Measurements from ENCODE around the gene DSCAML1. TPM values are rescaled to one million over a fixed set of nuclear protein-coding genes. Genes with fewer than 3 reads are reported as not detected.

Gene DSCAML1
- total RNA-seq, 1 experiment from 2014 or later, result not detected

- Histone ChIP-seq H3K9me2 (replicated peaks; ENCODE audit: low read length) (no peaks in the 10 kb centered on the region), H3K27ac (ENCODE audit: low read length) (no peak overlapping the region), H4K20me1 (ENCODE audit: low read length) (no peaks in the 10 kb centered on the region), H3K9me3 (ENCODE audit: low read length) (no peaks in the 10 kb centered on the region), H3K4me1 (ENCODE audit: insufficient read depth, low read length) (peaks cover 4% of the 10 kb centered on the region), H3K79me2 (ENCODE audit: low read length) (no peaks in the 10 kb centered on the region), H2AFZ (ENCODE audit: low read length) (no peak overlapping the region), H3K27me3 (ENCODE audit: low read length) (no peaks in the 10 kb centered on the region), H3K4me3 (ENCODE audit: low read length) (no peak overlapping the region), H3K4me2 (ENCODE audit: low read length) (no peak overlapping the region), H3F3A (ENCODE audit: low read length, unreplicated experiment) (no peaks in the 10 kb centered on the region), H3K36me3 (ENCODE audit: low read depth, low read length) (peaks cover 50% of the 10 kb centered on the region), H3K9ac (ENCODE audit: low read length) (no peak overlapping the region)
- TF ChIP-seq CTCF (conservative IDR thresholded peaks at IDR 0.05; ENCODE audit: low read depth, low read length), result no peak
- no peak for TF ChIP-seq EZH2phosphoT487 (IDR thresholded peaks at IDR 0.05; ENCODE audit: borderline replicate concordance, low read length)
- no peak for TF ChIP-seq EZH2 (IDR thresholded peaks at IDR 0.05; ENCODE audit: low read length, unreplicated experiment)
- intact Hi-C loops (cut with micrococcal nuclease), result no loop called here
- POLR2A ChIA-PET (ENCODE audit: unreplicated experiment), result no interaction called here
- DNase-seq (no peak), ATAC-seq (no peak)
- CTCF ChIA-PET, result no interaction called here
- no TSS peak for BruUV-seq (replicated peaks)
Observed at GRCh38 chr11:117394221-117394925, 402.6 kb downstream of the DSCAML1 start.

- POLR2A ChIA-PET (ENCODE audit: unreplicated experiment), result no interaction called here
- no peaks in the 10 kb centered on the region for H3K9me2 ChIP-seq (replicated peaks; ENCODE audit: low read length)
- H3K79me2 ChIP-seq (ENCODE audit: low read length), result no peaks in the 10 kb centered on the region
- TF ChIP-seq CTCF (conservative IDR thresholded peaks at IDR 0.05; ENCODE audit: low read depth, low read length) (no peak), EZH2phosphoT487 (IDR thresholded peaks at IDR 0.05; ENCODE audit: borderline replicate concordance, low read length) (no peak), EZH2 (IDR thresholded peaks at IDR 0.05; ENCODE audit: low read length, unreplicated experiment) (no peak)
- H3K27me3 ChIP-seq (ENCODE audit: low read length), result no peaks in the 10 kb centered on the region
- H3F3A ChIP-seq (ENCODE audit: low read length, unreplicated experiment), result no peaks in the 10 kb centered on the region
- intact Hi-C loops (cut with micrococcal nuclease), result no loop called here
- H3K36me3 ChIP-seq (ENCODE audit: low read depth, low read length), result peaks cover 40% of the 10 kb centered on the region
- no TSS peak for BruUV-seq (replicated peaks)
- H3K4me2 ChIP-seq (ENCODE audit: low read length), result no peak overlapping the region
- no peak overlapping the region for H2AFZ ChIP-seq (ENCODE audit: low read length)
- no peak overlapping the region for H3K9ac ChIP-seq (ENCODE audit: low read length)
- CTCF ChIA-PET, result no interaction called here
- H3K9me3 ChIP-seq (ENCODE audit: low read length), result no peaks in the 10 kb centered on the region
- H4K20me1 ChIP-seq (ENCODE audit: low read length), result no peaks in the 10 kb centered on the region
- DNase-seq, result no peak
- peaks cover 8% of the 10 kb centered on the region for H3K4me1 ChIP-seq (ENCODE audit: insufficient read depth, low read length)
- H3K27ac ChIP-seq (ENCODE audit: low read length), result no peak overlapping the region
- no peak for ATAC-seq
- H3K4me3 ChIP-seq (ENCODE audit: low read length), result no peak overlapping the region
Observed at GRCh38 chr11:117392979-117393378, 404.0 kb downstream of the DSCAML1 start.

GRCh38 chr11:117392001-117392690, 404.9 kb downstream of the DSCAML1 start:
- H3K4me3 ChIP-seq (ENCODE audit: low read length), result no peak overlapping the region
- DNase-seq, result no peak
- TF ChIP-seq CTCF (conservative IDR thresholded peaks at IDR 0.05; ENCODE audit: low read depth, low read length) (no peak), EZH2 (IDR thresholded peaks at IDR 0.05; ENCODE audit: low read length, unreplicated experiment) (no peak), EZH2phosphoT487 (IDR thresholded peaks at IDR 0.05; ENCODE audit: borderline replicate concordance, low read length) (no peak)
- no peak overlapping the region for H2AFZ ChIP-seq (ENCODE audit: low read length)
- peaks cover 32% of the 10 kb centered on the region for H3K36me3 ChIP-seq (ENCODE audit: low read depth, low read length)
- H4K20me1 ChIP-seq (ENCODE audit: low read length), result no peaks in the 10 kb centered on the region
- peaks cover 8% of the 10 kb centered on the region for H3K4me1 ChIP-seq (ENCODE audit: insufficient read depth, low read length)
- H3K79me2 ChIP-seq (ENCODE audit: low read length), result no peaks in the 10 kb centered on the region
- no peak for ATAC-seq
- H3K9me3 ChIP-seq (ENCODE audit: low read length), result no peaks in the 10 kb centered on the region
- H3K27me3 ChIP-seq (ENCODE audit: low read length), result no peaks in the 10 kb centered on the region
- intact Hi-C loops (cut with micrococcal nuclease), result no loop called here
- no peak overlapping the region for H3K4me2 ChIP-seq (ENCODE audit: low read length)
- ChIA-PET POLR2A (ENCODE audit: unreplicated experiment) (no interaction called here), CTCF (no interaction called here)
- no TSS peak for BruUV-seq (replicated peaks)
- H3F3A ChIP-seq (ENCODE audit: low read length, unreplicated experiment), result no peaks in the 10 kb centered on the region
- H3K9ac ChIP-seq (ENCODE audit: low read length), result no peak overlapping the region
- H3K9me2 ChIP-seq (replicated peaks; ENCODE audit: low read length), result no peaks in the 10 kb centered on the region
- no peak overlapping the region for H3K27ac ChIP-seq (ENCODE audit: low read length)
